Panc1 (cell line): ENCODE data around the gene ADAMTS16. TPM values are rescaled to one million over a fixed set of nuclear protein-coding genes. Genes with fewer than 3 reads are reported as not detected.

Experiments used
- ATAC-seq: fragments of 200-7000 bp; cut with Tn5 transposase; 2 replicates; pipeline ENCODE4 v1.9.1; 2020; ENCODE audit warnings: mild to moderate bottlenecking, moderate library complexity
- BruUV-seq: library from RNA; stranded (reverse); fragments of 400-500 nt; replicated peaks from 2 replicates; lab custom pipeline; 2021; lab: Mats Ljungman, UMichigan
- CTCF ChIA-PET: fragments of 300-600 bp; sonication (Branson Sonifier 250); formaldehyde crosslinking; loops from one replicate; lab custom pipeline; 2022; ENCODE audit warnings: antibody characterized with exemption; lab: Charles Lee
- POLR2A ChIA-PET: fragments of 300-600 bp; sonication (Branson Sonifier 250); formaldehyde crosslinking; loops from one replicate; lab custom pipeline; 2022; ENCODE audit warnings: antibody characterized with exemption; lab: Charles Lee
- DNase-seq: peaks from one replicate; pipeline ENCODE4 v3.0.0-alpha.2; 2010; ENCODE audit warnings: low read depth, low spot score
- H3K27ac ChIP-seq: 2 replicates; pipeline ENCODE4 v1.5.1; 2011; ENCODE audit warnings: mild to moderate bottlenecking, low read length, inconsistent platforms
- H3K27me3 ChIP-seq: fragments of 200-500 bp; sonication (Bioruptor generic); 2 replicates; pipeline ENCODE4 v1.6.0; 2014; ENCODE audit warnings: low read length, inconsistent platforms; ENCODE audit not compliant: control insufficient read depth, insufficient read depth
- H3K36me3 ChIP-seq: fragments of 200-500 bp; sonication (Bioruptor generic); 2 replicates; pipeline ENCODE4 v1.5.1; 2014; ENCODE audit warnings: inconsistent platforms, mild to moderate bottlenecking, low read length, moderate library complexity; ENCODE audit not compliant: control insufficient read depth, insufficient read depth
- H3K4me1 ChIP-seq: 2 replicates; pipeline ENCODE4 v1.5.1; 2011; ENCODE audit warnings: inconsistent platforms, mild to moderate bottlenecking, low read length, moderate library complexity; ENCODE audit not compliant: control insufficient read depth, insufficient read depth
- H3K4me3 ChIP-seq, 2 experiments: 2 replicates each; pipeline ENCODE4 v1.5.1; 2011 to 2012; ENCODE audit warnings: low read depth in 2 of 2, low read length in 2 of 2, mild to moderate bottlenecking in 2 of 2, inconsistent platforms in 1 of 2, moderate library complexity in 1 of 2
- H3K9me3 ChIP-seq: fragments of 200-500 bp; sonication (Bioruptor generic); 2 replicates; pipeline ENCODE4 v1.5.1; 2014; ENCODE audit warnings: low read depth, mild to moderate bottlenecking, inconsistent platforms, low read length, moderate library complexity; ENCODE audit not compliant: control insufficient read depth, insufficient read depth
- CTCF ChIP-seq: fragments of 450-650 bp; IDR thresholded peaks from 2 replicates; pipeline ENCODE4 v1.5.1; 2017; ENCODE audit warnings: mild to moderate bottlenecking
- POLR2AphosphoS5 ChIP-seq: IDR thresholded peaks from 2 replicates; pipeline ENCODE4 v1.6.1; 2012; ENCODE audit warnings: mild to moderate bottlenecking, low read depth, low read length, moderate library complexity
- REST ChIP-seq, 2 experiments: IDR thresholded peaks; 2 replicates each; pipeline ENCODE4 v1.6.1; 2011 to 2012; ENCODE audit warnings: low read depth in 2 of 2, control low read depth in 1 of 2, low read length in 1 of 2, mild to moderate bottlenecking in 1 of 2, moderate library complexity in 1 of 2; ENCODE audit not compliant: insufficient read depth in 1 of 2
- SIN3A ChIP-seq: IDR thresholded peaks from 2 replicates; pipeline ENCODE4 v1.6.1; 2012; ENCODE audit warnings: low read depth, mild to moderate bottlenecking, low read length, moderate library complexity, borderline replicate concordance; ENCODE audit not compliant: insufficient read depth
- TCF7L2 ChIP-seq: IDR thresholded peaks from 2 replicates; pipeline ENCODE4 v1.6.1; 2011; ENCODE audit warnings: mild to moderate bottlenecking, low read depth, low read length, inconsistent platforms
- in situ Hi-C: cut with HindIII; loops from 2 replicates; pipeline ENCODE4 v1.10.0; 2016; ENCODE audit warnings: low sequenced_read_pairs, low pct_unique_long_range_greater_than_20kb
- intact Hi-C: fragments of 100-400 bp; cut with micrococcal nuclease; formaldehyde crosslinking; loops from one replicate; pipeline ENCODE4 v1.10.0; 2022; ENCODE audit not compliant: unreplicated experiment
- total RNA-seq: library from RNA; stranded (reverse); gene quantifications from one replicate; pipeline ENCODE4 v1.2.1, GENCODE V29; 2021; ENCODE audit not compliant: unreplicated experiment

Gene ADAMTS16
- total RNA-seq, 1 experiment from 2014 or later, result 0.54 TPM

- CTCF ChIA-PET, result interaction anchor here (1.0 kb wide), 1 partner anchor 49 kb away, joined by 3 read pairs; no protein-coding TSS in a partner anchor
- no peak overlapping the region for H3K27ac ChIP-seq
- H3K4me3 ChIP-seq, result no peak overlapping the region
- DNase-seq (peak; percentile 8), ATAC-seq (no peak)
- no peaks in the 10 kb centered on the region for H3K36me3 ChIP-seq
- no TSS peak for BruUV-seq
- intact Hi-C loops (no loop called here), in situ Hi-C loops (no loop called here)
- TF ChIP-seq SIN3A (no peak), POLR2AphosphoS5 (no peak), TCF7L2 (no peak)
- POLR2A ChIA-PET, result interaction anchor here (0.7 kb wide), 1 partner anchor 193 kb away, joined by 3 read pairs; no protein-coding TSS in a partner anchor
- no peaks in the 10 kb centered on the region for H3K27me3 ChIP-seq
- no peaks in the 10 kb centered on the region for H3K9me3 ChIP-seq
- H3K4me1 ChIP-seq, result no peaks in the 10 kb centered on the region
Observed at GRCh38 chr5:5335700-5336264, 195.7 kb downstream of the ADAMTS16 start.

- DNase-seq (no peak), ATAC-seq (no peak)
- Histone ChIP-seq H3K4me3 (no peak overlapping the region), H3K36me3 (no peaks in the 10 kb centered on the region), H3K27me3 (no peaks in the 10 kb centered on the region), H3K9me3 (no peaks in the 10 kb centered on the region), H3K27ac (no peak overlapping the region), H3K4me1 (no peaks in the 10 kb centered on the region)
- in situ Hi-C loops (no loop called here), intact Hi-C loops (no loop called here)
- TF ChIP-seq REST (IDR thresholded peaks at IDR 0.05; ENCODE audit: insufficient read depth in 1 of 2, low read depth in 2 of 2, low read length in 1 of 2) (no peak), TCF7L2 (no peak), SIN3A (no peak), CTCF (no peak), POLR2AphosphoS5 (no peak)
- POLR2A ChIA-PET, result no interaction called here
- BruUV-seq, result no TSS peak
- CTCF ChIA-PET, result no interaction called here
Observed at GRCh38 chr5:5339257-5339656, 199.1 kb downstream of the ADAMTS16 start.

DNA sequence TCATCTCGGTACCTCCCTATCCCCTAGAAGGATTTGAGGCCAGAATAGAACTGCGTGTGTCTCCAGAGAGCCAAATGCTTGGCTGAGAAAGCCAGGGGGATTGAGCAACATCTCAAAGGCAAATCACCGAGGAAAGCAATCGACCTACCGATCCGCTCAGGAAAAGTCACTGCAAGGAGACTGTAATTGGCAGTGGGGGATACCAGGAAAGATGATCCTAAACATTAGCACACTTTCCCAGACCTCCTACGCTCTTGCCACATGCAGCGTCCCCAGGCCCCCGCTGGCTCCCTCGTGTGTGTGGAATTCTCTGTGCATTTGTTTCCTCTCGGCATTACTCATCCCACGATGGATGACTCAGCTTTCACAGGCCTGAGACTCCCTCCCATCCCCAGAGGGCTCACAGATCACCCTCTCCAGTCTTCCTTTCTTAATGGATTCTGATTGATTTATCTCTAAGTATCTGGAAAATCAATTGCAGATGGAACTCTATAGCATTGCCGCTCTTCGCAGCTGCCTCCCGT lies 200.1 kb downstream of the ADAMTS16 start:
- no peak overlapping the region for H3K27ac ChIP-seq

More for the DNA sequence above, 200.1 kb downstream of the ADAMTS16 start:
- intact Hi-C loops (no loop called here), in situ Hi-C loops (no loop called here)
- H3K36me3 ChIP-seq, result no peaks in the 10 kb centered on the region
- peak; percentile 74 for ATAC-seq
- DNase-seq, result peak; percentile 24
- CTCF ChIA-PET, result no interaction called here
- TF ChIP-seq POLR2AphosphoS5, result no peak
- TF ChIP-seq REST (IDR thresholded peaks at IDR 0.05; ENCODE audit: insufficient read depth in 1 of 2, low read depth in 2 of 2, low read length in 1 of 2), result no peak
- H3K27me3 ChIP-seq, result no peaks in the 10 kb centered on the region
- no peaks in the 10 kb centered on the region for H3K9me3 ChIP-seq
- POLR2A ChIA-PET, result no interaction called here
- H3K4me3 ChIP-seq, result no peak overlapping the region
- no peaks in the 10 kb centered on the region for H3K4me1 ChIP-seq
- no TSS peak for BruUV-seq
